OCI-LY7 (cell line): ENCODE measurements around the gene RPS6KA3. TPM values are rescaled to one million over a fixed set of nuclear protein-coding genes. Genes with fewer than 3 reads are reported as not detected.

Experiments
- BruUV-seq: library from RNA; stranded (reverse); fragments of 400-500 nt; replicated peaks from 2 replicates; lab custom pipeline; 2021; lab: Mats Ljungman, UMichigan
- CTCF ChIA-PET: fragments of 300-600 bp; sonication (Branson Sonifier 250); formaldehyde crosslinking; loops from one replicate; lab custom pipeline; 2022; ENCODE audit warnings: antibody characterized with exemption; ENCODE audit not compliant: unreplicated experiment; lab: Charles Lee
- POLR2A ChIA-PET: fragments of 300-600 bp; sonication (Branson Sonifier 250); formaldehyde crosslinking; loops from one replicate; lab custom pipeline; 2022; ENCODE audit warnings: antibody characterized with exemption; lab: Charles Lee
- DNase-seq: peaks from one replicate; pipeline ENCODE4 v3.0.0-alpha.2; 2015; ENCODE audit warnings: low spot score
- H2AFZ ChIP-seq: fragments of 200-600 bp; sonication (generic), shearing (Covaris generic); 2 replicates; pipeline ENCODE4 v1.6.1; 2014; ENCODE audit warnings: mild to moderate bottlenecking, antibody characterized with exemption, low read length, moderate library complexity
- H3K27ac ChIP-seq: fragments of 200-600 bp; sonication (generic); 2 replicates; pipeline ENCODE4 v1.5.1; 2014; ENCODE audit warnings: mixed run types, low read depth, mild to moderate bottlenecking, moderate library complexity, low read length, inconsistent platforms; ENCODE audit not compliant: poor library complexity, severe bottlenecking
- H3K36me3 ChIP-seq: fragments of 200-600 bp; sonication (generic); 2 replicates; pipeline ENCODE4 v1.6.1; 2014; ENCODE audit warnings: mild to moderate bottlenecking, antibody characterized with exemption, low read length, moderate library complexity, mixed read lengths; ENCODE audit not compliant: insufficient read depth
- H3K4me1 ChIP-seq: fragments of 200-600 bp; sonication (generic); 2 replicates; pipeline ENCODE4 v1.5.1; 2014; ENCODE audit warnings: mild to moderate bottlenecking, low read length; ENCODE audit not compliant: insufficient read depth, poor library complexity, severe bottlenecking
- H3K4me2 ChIP-seq: fragments of 200-600 bp; sonication (generic); 2 replicates; pipeline ENCODE4 v1.6.1; 2014; ENCODE audit warnings: mild to moderate bottlenecking, low read length
- H3K4me3 ChIP-seq: fragments of 200-600 bp; sonication (generic); 2 replicates; pipeline ENCODE4 v1.5.1; 2014; ENCODE audit warnings: mild to moderate bottlenecking, low read depth, low read length; ENCODE audit not compliant: poor library complexity, severe bottlenecking
- H3K79me2 ChIP-seq: fragments of 200-600 bp; sonication (generic); 2 replicates; pipeline ENCODE4 v1.6.1; 2016; ENCODE audit warnings: low read depth, mild to moderate bottlenecking, low read length, moderate library complexity, mixed read lengths; ENCODE audit not compliant: insufficient read depth
- H3K9me2 ChIP-seq: fragments of 200-600 bp; sonication (generic); 2 replicates; pipeline ENCODE4 v1.6.1; 2016; ENCODE audit warnings: mild to moderate bottlenecking, low read length, mixed read lengths; ENCODE audit not compliant: insufficient read depth
- H3K9me3 ChIP-seq: fragments of 200-600 bp; sonication (generic); 2 replicates; pipeline ENCODE4 v1.6.1; 2014; ENCODE audit warnings: mild to moderate bottlenecking, mixed run types, low read length, mixed read lengths
- H4K20me1 ChIP-seq: fragments of 200-600 bp; sonication (generic); 2 replicates; pipeline ENCODE4 v1.6.1; 2014; ENCODE audit warnings: mild to moderate bottlenecking, antibody characterized with exemption, low read length, moderate library complexity, mixed read lengths; ENCODE audit not compliant: insufficient read depth
- EZH2phosphoT487 ChIP-seq: fragments of 200-600 bp; sonication (generic); IDR thresholded peaks from 2 replicates; pipeline ENCODE4 v1.6.1; 2018; ENCODE audit warnings: low read depth, borderline replicate concordance, mild to moderate bottlenecking, mixed run types, antibody characterized with exemption, low read length, moderate library complexity, mixed read lengths
- intact Hi-C: fragments of 100-400 bp; cut with micrococcal nuclease; formaldehyde crosslinking; loops from one replicate; pipeline ENCODE4 v1.10.0; 2022; ENCODE audit not compliant: unreplicated experiment
- total RNA-seq, 2 experiments: library from RNA; depleted of rRNA in 1 of 2; stranded (reverse); fragments of >200 nt in 1 of 2; shearing (Covaris generic) in 1 of 2; gene quantifications; 2 replicates each; pipeline ENCODE4 v1.2.3, GENCODE V29; 2014 to 2022
- TF ChIP-seq, protein P1 (sequence below): fragments of 200-600 bp; sonication (generic); conservative IDR thresholded peaks from 2 replicates; pipeline ENCODE4 v1.5.1; 2014; ENCODE audit warnings: mild to moderate bottlenecking, antibody characterized with exemption, low read length, moderate library complexity, mixed read lengths

Gene RPS6KA3
- total RNA-seq, 2 experiments from 2014 or later = 21.6 to 35.4 TPM

DNA sequence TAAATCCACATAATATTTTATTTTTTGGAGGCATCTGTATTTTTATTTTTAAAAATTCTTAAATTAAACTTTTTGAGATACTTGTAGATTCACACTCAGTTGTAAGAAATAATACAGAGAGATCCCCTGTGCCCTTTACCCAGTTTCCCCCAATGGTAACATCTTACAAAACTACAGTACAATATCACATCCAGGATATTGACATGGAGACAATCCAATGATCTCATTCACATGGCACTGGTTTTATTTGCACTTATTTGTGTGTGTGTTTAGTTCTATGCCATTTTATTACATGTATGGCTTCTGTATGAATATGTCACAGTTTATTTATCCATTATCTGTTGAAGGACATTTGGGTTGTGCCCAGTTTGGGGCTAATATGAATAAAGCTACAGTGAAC lies 89.6 kb downstream of the RPS6KA3 start:
- TF ChIP-seq, protein P1, sequence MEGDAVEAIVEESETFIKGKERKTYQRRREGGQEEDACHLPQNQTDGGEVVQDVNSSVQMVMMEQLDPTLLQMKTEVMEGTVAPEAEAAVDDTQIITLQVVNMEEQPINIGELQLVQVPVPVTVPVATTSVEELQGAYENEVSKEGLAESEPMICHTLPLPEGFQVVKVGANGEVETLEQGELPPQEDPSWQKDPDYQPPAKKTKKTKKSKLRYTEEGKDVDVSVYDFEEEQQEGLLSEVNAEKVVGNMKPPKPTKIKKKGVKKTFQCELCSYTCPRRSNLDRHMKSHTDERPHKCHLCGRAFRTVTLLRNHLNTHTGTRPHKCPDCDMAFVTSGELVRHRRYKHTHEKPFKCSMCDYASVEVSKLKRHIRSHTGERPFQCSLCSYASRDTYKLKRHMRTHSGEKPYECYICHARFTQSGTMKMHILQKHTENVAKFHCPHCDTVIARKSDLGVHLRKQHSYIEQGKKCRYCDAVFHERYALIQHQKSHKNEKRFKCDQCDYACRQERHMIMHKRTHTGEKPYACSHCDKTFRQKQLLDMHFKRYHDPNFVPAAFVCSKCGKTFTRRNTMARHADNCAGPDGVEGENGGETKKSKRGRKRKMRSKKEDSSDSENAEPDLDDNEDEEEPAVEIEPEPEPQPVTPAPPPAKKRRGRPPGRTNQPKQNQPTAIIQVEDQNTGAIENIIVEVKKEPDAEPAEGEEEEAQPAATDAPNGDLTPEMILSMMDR = no peak
- no peak for TF ChIP-seq EZH2phosphoT487
- Histone ChIP-seq H3K4me3 (no peak overlapping the region), H3K9me2 (no peaks in the 10 kb centered on the region), H3K27ac (no peak overlapping the region), H3K79me2 (no peaks in the 10 kb centered on the region), H3K9me3 (no peaks in the 10 kb centered on the region), H3K4me2 (no peak overlapping the region), H4K20me1 (no peaks in the 10 kb centered on the region), H2AFZ (no peak overlapping the region), H3K4me1 (no peaks in the 10 kb centered on the region), H3K36me3 (peaks cover 38% of the 10 kb centered on the region)
- intact Hi-C loops = no loop called here
- ChIA-PET CTCF (no interaction called here), POLR2A (interaction anchor here (0.6 kb wide), 1 partner anchor 60 kb away, joined by 3 read pairs; no protein-coding TSS in a partner anchor)
- no peak for DNase-seq
- no TSS peak for BruUV-seq

DNA sequence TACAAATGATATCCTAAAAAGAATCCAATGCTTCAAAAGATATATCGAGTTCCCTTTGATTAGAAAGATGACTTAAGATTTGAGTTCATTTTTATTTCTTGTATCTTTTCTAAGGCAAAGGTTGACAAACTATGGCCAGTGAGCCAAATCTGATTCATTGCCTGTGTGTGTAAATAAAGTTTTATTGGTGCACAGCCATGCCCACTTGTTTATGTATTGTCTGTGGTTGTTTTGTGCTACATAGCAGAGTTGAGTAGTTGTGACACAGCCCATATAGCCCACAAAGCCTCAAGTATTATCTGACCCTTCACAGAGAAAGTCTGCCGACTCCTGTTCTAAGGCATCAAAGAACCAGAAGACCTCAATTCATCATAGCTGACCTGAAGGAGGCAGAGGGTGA lies 92.9 kb downstream of the RPS6KA3 start:
- Histone ChIP-seq H4K20me1 (no peaks in the 10 kb centered on the region), H3K4me2 (no peak overlapping the region), H3K27ac (no peak overlapping the region), H3K79me2 (no peaks in the 10 kb centered on the region), H3K9me2 (no peaks in the 10 kb centered on the region), H3K9me3 (no peaks in the 10 kb centered on the region), H3K4me1 (no peaks in the 10 kb centered on the region), H3K36me3 (peaks cover 47% of the 10 kb centered on the region), H2AFZ (no peak overlapping the region), H3K4me3 (no peak overlapping the region)
- ChIA-PET CTCF (no interaction called here), POLR2A (no interaction called here)
- DNase-seq = no peak
- no TSS peak for BruUV-seq
- no peak for TF ChIP-seq EZH2phosphoT487
- TF ChIP-seq, protein P1 = no peak
- intact Hi-C loops = no loop called here

DNA sequence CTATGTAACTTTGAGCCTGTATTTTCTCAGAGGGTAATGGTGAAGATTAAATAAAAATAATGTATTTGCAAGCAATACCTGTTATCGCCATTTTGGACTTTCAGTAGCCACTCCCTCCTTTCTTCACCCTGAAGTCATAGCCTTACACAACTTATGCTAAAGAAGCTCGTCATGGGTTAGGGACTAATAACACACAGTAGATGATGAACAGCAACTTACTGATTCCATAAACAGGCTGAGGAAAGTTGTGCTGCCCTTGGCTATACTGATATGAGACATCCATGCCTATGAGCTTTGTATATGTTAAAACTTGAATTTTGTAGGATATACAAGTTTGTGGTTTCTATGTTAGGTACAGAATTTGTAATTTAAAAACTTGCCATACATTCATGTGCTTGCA lies 93.4 kb downstream of the RPS6KA3 start:
- no TSS peak for BruUV-seq
- intact Hi-C loops = no loop called here

More for the DNA sequence above, 93.4 kb downstream of the RPS6KA3 start:
- no peaks in the 10 kb centered on the region for H3K9me2 ChIP-seq
- TF ChIP-seq EZH2phosphoT487 = no peak
- TF ChIP-seq, protein P1 = no peak
- H3K36me3 ChIP-seq = peaks cover 52% of the 10 kb centered on the region
- H4K20me1 ChIP-seq = no peaks in the 10 kb centered on the region
- no peak overlapping the region for H2AFZ ChIP-seq
- H3K9me3 ChIP-seq = no peaks in the 10 kb centered on the region
- H3K79me2 ChIP-seq = no peaks in the 10 kb centered on the region
- H3K27ac ChIP-seq = no peak overlapping the region
- ChIA-PET POLR2A (no interaction called here), CTCF (no interaction called here)
- no peaks in the 10 kb centered on the region for H3K4me1 ChIP-seq
- H3K4me3 ChIP-seq = no peak overlapping the region
- H3K4me2 ChIP-seq = no peak overlapping the region
- DNase-seq = no peak
